ENCODE results near the gene PLEKHM1. TPM values are rescaled to one million over a fixed set of nuclear protein-coding genes. Genes with fewer than 3 reads are reported as not detected.
"Not testable (repeated sequence)": the region's sequence is repeated elsewhere in the genome, so short reads cannot be mapped to it uniquely, and the experiment has no call there.

Gene PLEKHM1
- total RNA-seq, 1 donor from 2014 or later, result 71.9 TPM

DNA sequence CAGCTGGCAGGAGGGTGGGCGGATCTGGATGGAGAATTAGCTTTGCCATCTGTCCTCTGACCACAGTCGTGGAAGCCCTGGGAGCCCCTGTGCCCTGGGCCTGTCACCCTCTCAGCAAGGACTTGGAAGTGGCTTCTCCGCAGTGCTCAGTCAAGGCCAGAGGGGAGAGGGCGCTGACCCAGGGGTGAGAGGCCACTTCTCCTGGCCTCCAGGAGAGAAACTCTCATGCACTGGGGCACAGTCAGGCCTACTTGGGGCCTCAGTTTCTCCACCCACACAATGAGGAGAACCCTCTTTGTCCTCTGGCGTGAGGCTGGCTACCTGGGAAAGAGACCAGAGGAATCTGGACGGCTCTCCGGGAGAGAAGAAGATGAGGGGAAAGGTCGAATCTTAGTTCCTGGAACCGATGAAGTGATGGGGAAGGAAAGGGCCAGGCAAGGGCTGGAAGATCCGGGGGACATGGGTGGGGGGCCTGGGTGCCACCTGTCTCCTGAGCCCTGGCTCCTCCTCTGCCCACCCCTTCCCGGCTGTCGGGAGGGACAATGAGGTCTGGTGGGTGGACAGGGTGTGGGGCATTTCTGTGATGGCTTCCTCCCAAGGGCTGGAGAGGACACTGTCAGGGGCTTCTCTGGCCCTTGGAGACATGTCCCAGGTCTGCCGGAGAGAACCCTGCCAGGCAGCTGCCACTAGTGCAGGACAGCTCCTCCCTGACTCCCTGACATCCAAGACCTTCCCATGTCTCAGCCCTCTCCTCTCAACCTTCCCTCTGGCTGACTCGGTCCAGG lies 48.8 kb downstream of the PLEKHM1 start:
- no peak for DNase-seq (ENCODE audit: low spot score)

DNA sequence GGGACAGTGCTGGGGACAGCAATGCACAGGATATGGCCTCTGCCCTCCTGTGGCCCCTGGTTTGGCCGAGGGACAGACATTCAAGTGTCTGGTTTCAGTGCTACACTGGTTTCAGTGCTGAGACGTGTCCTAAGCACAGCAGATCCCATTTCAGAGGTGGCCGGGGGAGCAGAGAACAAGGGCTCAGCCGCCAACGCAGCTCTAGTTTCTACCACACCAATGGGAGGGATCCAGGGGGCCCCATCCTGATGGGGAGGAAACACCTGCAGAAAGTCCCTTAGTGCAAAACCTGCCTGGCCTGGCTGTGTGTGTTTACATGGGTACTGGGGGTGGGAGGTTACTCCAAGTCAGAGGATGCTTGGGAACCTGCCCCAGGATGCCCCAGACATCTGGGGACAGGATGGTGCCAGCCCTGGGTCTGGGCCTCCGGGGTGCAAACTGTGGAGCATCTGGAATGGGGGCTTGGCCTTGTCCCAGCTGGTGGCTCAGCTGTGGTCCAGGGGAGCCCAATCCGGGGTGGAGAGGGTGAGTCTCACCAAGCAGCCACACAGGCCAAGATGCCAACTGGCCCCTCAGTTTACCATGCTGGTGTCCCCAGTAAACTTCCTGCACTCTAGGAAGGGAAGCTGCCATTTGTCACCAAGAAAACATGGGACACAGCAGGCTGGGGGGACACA lies 49.5 kb downstream of the PLEKHM1 start:
- not testable (repeated sequence) for DNase-seq (ENCODE audit: low spot score)

DNA sequence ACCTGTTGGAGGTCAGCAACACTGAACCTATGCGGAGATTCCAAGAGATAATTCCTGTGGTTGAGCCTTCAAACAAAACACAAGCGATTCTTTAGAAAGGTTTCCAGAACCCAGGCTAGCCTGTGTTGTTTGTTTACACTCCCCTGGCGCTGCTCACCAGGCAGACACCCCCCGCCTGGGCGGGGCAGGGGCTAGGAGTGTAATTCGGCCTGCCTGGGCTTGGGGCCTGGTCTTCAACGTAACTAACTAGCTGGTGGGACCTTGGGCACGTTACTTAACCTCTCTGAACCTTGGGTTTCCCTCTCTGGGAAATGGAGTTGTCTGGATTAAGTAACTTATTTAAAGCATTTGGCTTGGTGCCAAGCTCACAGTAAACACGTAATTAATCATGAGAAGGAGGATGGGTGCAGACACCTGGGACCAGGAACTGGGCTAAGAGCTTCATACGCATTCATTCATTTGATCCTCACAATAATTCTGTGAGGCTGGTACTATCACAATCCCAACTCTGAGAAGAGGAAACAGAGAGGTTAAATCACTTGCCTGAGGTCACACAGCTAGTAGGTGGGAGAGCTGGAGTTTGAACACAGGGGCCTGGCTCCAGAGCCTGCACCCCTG lies 50.3 kb downstream of the PLEKHM1 start:
- no peak for DNase-seq (ENCODE audit: low spot score)

DNA sequence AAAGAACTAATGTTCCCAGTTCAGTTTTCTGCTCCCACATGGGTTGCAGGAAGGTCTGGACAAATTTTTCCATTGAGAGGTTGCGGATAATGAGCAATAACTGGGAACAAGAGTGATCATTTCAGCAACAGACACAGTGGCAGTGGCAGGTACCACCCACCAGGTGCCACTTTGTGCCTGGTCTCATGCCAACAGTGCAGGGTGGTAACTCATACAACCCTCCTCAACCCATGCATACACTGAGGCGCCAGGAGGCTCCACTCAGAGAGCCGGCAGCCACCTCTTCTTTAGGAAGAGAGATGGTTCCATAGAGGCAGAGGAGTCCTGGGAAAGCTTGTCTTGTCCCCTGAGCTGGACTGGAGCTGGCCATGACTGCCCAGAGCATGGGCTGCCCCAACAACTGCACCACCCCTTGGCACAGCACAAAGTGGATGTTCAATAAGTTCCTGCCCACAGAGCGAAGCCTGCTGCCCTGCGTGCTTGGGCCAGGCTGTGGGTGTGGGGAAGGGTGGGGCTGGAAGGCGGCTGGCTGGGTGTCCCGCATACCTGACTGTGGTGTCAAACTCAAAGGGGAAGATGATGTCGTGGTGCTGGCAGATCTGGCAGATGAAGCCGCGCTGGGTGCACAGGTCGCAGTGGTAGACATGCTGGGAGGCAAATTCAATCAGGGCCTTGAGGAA lies 51.5 kb downstream of the PLEKHM1 start:
- peak; percentile 82 for DNase-seq (ENCODE audit: low spot score)

DNA sequence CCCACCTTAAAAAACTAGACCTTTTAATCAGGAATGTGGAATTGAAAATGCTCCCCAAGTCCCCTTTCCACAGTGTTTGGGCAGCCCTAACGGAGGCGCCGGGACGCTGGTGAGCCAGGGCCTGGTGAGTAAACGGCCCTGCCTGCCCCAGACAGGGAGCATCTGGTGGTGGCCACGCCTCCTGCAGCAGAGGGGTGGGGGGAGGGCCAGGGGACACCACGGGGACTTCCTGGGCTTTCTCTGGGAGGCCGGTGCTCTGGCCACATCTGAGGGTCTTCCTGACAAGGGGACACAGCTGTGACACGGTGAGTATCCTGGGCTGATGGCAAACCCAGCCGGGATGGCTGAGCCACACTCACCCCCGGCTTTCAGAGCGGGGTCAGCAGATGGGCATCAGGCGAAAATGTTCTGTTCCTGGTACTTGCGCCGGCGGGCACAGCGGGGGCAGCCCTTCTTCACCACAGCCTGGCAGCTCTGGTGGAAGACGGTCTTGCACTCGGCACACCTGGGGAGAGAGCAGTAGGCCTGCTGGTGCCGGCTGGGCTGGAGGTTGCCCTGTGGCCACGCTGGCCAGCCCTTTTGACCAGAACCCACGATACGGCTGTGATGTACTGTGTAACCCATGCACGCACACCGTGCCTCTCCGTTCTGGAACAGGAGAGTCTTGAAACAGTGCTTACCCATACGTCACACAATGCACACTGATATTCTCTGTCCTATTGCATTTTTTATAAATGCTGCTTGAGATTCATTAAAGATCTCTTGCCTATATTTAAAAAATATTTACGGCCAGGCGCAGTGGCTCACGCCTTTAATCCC lies 52.8 kb downstream of the PLEKHM1 start:
- no peak for DNase-seq (ENCODE audit: low spot score)

DNA sequence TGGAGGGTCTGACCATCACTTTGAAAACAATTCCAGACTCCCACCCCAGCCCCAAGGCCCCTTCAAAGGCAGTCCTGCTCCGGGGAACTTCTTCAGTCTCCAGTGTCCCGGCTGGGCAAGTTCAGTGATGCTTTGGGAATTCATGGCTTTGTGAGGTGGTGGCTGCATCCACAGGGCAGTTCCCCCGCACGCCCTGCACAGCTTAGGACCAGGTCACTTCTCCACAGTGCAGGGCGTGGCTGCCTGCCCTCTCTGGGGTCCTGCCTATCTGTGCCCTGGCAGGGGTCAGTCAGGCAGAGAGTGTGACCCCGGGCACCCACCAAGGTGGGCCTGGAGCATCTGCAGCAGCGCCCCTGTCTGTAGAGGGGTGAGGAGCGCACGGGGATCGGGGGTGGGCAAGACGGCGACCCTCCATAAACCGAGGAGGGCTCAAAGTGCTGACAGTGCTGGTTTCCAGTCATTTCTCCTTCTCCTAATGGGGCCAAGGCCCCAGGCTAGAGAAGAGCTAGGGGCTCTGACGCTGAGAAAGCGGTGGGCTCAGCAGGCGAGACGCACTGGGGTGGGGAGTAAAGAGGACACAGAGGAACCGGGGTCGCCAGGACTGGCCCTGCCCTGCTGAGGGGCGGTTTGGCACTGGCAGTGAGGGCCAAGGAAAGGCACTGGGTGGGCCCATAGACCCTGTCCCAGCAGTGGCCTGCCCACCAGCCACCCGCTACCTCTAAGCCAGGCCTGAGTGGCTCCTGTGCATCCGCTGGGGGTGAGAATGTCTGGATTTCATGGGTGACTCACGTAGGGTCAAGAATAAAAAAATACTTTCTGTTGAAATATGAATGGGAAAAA lies 53.7 kb downstream of the PLEKHM1 start:
- no peak for DNase-seq (ENCODE audit: low spot score)

DNA sequence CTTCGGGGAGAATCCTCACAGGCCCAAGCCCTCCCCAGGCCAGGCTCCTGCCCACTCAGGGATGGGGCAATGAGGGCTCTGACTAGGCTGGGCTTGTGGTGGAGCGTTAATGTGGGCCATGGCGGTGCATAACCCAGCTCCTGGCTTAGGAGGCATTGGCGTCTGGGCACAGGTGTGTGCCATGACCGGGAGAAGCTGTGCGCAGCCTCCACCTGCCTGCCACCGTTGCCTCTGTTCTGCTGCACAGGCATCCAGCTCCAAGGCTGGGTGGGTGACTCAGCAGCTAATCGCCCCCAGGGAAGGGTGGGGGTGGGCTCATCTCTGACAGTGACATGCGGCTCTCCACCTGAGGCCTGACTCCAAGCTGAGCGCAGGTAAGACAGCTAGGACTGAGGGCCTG lies 54.4 kb downstream of the PLEKHM1 start:
- no peak for DNase-seq (ENCODE audit: low spot score)

DNA sequence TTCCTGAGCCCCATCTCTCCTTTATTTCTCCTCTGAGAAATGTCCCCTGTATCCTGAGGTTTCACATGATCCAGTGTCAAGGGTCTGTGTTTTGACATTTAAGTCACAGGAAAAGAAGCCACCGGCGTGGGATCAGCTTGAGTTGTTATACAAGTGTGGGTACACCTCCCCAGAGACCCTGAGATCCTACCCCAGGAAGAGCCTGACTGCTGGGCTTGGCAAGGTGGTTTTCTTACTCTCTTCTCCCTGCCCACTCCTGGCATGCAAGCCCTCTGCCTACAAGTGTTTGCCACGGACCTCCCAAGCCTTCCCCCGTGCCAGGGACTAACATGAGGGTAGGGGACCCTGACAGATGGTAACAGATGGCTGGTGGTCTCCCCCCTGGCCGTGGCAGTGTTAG lies 55.0 kb downstream of the PLEKHM1 start:
- no peak for DNase-seq (ENCODE audit: low spot score)

DNA sequence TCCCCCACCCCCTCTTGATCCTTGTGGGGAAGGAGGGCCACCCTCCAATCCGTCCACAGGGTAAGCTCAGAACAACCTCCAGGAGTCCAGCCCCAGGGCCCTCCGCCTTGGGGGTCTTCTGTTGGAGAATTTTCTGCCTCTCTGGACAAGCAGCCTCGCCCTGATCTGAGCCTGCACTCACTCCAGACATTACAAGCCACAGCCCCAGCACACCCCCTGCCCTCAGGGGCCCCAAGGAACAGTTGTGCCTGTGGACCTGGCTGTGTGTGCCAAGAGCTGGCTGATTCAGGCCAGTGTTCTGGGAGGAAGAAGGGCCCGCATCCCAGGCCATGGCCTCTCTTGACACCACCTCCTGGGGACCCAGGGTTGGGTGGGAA lies 57.4 kb downstream of the PLEKHM1 start:
- no peak for DNase-seq (ENCODE audit: low spot score)

DNA sequence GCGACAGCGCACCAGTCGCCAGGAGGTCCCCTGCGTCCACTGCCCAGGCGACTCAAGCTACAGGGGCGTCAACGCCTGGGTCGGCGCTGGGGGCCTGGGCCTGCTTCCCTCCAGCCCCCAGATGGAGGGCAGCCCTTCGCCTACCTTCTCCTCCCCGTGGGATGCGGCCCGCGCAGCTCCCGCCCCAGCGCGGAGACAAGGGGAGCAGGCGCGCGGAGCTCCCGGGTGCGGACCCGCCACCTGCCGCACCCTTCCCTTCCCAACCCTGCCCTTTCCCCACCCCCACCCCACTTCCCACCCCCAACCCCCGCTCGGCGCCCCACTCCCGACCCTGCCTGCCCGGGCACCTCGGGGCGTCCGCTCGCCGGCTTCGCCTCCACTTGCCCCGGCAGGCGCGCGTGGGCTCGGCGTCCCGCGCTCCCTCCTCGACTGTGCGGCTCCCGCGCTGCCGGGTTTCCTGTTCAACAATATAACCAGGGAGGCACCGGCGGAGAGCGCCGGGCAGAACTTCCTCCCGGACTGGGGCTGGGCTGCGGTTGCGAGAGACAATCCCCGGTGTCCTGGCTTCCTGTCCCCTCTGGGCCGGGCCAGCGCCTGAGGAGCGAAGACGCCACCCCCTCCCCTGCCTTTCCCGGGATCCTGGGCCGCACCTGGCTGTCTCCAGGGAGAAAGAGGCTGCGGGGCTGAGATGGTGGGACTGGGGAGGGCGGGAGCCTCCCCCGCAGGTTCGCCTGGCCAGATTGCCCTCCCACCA lies 57.9 kb downstream of the PLEKHM1 start, which contains the start of gene ARHGAP27:
TSS of gene ARHGAP27 (minus strand) at position 466 of the 754 bp plus-strand sequence. CDS start 2,591 bp downstream, outside the sequence.
- DNase-seq (ENCODE audit: low spot score), result no peak

DNA sequence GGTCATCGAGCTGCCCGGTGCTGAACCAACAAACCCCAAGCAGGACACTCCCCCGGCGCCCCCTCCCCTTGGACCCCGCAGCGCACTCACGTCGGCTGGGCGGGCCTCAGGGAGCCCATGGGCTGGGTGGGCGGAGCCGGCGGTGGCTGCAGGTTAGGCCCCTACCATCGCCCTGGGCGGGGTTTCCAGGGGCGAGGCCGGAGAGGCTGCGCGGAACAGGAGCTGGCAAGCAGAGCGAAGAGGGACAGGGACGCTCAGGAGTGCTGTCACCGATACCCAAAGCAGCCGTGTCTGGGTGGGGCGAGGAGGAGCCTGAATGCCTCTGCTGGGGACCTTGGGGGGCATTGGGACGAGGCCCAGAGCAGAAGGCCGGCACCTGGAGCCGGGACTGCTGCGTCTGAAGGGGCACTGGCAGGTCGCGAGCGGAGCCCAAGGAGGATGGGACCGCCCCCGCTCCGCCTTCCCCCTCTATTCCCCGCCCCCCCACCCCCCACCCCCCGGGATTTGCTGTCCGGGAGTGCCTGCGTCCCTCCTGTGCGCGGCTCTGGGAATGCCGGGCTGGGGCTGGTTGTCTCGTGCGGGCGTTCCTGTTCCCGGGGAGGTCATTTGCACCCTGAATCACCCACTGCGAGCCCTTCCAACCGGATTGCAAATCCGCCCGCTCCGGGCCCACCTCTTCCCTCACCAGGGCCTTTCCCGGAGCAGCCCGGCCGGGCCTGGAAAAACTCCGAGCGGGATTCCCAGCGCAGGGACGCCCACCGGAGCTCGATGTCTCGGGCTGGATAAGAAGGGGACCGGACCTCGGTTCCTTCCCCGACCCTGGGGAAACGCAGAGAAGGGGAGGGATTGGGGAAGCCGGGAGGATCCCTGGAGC lies 58.8 kb downstream of the PLEKHM1 start:
- peak; percentile 80 for DNase-seq (ENCODE audit: low spot score)

DNA sequence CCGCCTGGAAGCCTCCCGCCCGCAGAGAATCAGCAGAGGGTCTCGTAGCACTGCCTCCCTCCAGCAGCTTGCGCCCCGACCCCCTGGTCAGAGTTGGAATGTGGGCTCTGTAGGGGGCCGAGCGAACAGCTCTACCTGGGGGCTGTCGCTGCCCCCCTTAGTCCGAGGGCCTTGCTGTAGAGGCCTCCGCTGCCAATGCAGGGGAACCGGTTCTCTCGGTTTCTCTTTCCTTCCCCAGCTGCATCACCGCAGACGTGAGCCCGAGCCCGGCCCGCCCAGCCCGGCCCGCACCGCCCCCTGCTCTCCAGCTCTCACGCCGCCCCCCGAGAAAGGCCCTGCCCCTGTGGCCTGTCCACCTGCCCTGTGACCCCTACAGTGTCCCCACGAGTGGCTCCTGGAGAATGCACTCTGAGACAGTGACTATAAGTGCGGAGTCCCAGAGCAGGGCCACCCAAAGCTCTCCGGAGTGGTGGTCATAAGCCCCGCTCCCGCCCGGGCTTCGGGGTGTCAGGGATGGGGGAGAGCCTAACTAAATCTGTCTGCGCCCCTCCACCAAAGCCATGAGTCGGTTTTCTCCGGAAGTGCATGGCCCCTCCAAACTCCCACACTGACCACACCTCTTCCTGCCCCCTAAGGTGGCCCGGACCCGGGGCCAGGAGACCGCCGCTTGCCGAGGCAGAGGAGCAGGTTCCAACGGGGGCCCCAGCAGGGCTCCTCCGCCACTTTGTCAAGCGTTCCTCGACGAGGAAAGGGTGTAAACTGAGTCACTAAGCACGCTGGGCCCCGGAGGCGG lies 59.6 kb downstream of the PLEKHM1 start:
- DNase-seq (ENCODE audit: low spot score), result peak; percentile 69

DNA sequence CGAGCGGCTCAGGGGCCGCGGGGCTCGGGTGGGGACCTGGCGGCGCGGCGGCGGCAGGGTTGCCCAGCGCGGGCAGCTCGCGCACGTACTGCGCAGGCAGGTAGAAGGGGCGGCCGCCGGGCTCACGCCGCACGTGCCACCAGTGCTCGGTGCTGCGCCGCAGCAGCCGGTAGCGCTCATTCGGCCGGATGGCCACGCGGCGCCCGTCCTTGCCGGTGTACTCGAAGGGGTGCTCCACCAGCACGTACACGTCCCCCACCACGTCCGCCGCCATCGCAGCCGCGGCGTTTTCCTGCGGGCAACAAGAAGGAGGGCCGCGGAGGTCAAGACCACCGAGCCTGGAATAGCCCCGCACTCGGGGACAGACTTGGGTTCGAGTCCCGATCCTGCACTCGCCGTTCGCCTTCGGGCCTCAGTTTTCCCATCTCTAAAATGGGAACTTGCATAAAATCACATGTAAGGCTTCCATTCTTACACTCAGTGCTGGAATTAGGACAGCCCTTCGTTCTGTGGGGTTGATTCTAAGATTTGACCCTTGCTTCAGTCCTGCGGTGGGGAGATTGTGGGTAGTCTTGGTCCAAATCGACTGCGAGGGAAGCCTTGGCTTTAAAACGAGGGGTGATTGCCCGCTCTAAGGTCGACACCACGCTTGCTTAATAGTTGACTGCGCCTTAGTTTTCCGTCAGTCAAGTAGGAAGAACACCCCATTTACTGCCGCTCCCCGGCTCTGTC lies 60.3 kb downstream of the PLEKHM1 start:
- DNase-seq (ENCODE audit: low spot score), result no peak

DNA sequence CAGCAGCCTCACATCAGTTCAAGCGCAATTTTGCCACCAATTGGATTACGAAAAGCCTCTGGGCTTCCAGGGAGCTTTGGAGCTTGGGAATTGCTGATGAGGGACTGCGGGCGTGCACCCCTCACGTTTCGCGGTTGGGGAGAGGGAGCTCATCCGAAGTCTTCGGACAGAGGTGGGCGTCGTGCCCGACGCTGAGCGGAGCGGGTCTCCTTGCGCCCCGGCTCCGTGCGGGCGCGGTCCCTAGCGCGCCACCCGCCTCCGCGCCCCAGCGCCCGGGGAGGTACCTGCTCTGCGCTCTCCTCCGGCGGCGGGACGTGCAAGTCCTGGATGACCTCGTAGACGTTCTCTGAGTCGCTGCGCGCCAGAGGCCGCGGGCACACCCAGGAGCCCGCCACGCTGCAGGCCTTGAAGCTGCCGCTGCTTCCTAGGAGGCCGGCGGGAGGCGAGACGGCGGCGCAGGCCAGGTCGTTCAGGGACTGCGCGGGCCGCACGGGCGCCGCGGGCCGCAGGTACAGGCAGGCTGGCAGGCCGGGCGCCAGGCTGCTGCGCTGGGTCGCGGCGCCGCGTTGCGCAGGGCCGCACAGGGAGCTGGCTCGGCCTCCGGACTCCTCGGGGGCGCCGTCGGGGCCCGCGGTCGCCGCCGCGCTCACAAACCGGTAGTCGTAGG lies 61.0 kb downstream of the PLEKHM1 start:
- no peak for DNase-seq (ENCODE audit: low spot score)

DNA sequence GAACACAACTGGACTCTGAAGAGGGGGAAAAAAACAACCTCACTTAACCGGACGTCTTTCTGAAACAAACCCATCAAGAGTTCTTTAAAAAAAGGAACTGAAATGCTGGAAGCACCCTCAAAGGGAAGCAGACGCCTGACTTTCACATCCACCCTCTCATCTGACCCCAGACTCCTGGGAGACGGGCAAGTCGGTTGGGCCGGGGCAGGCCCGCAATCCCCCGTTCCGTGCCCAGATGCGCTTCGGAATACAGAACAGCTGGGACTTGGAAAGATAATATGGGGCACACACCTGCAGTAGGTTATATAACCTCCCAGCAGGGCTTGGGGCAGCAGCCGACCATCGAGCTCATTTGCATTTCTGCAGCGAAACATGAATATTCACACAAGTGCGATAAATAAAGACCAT lies 61.6 kb downstream of the PLEKHM1 start:
- DNase-seq (ENCODE audit: low spot score), result no peak

DNA sequence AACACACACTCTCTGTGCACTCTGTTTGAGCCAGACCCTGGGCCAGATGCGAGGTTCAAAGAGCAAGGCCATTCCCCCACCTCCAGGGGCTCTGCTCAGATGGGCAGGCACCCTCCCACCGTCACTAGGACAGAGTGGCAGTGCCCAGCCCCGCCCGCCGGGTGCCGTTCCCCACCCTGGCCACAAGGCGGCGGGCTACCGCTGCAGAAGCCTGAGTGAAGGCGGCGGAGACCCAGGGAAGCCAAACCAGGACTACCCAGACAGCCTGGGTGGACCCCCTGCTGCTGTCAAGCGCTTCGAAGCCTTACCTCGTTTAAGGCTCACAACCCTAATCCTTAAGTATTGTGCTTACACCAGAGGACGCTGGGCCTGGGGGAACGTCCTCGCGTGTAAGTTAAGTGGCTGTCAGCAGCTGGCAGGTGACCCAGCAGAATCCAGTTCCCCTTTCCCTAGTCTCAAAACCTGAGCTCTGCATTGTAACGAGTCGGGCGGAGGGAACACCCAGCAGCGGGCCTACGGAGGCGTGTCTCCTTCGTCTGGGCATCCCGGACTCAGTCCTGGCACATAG lies 62.4 kb downstream of the PLEKHM1 start:
- DNase-seq (ENCODE audit: low spot score), result no peak

All from mucosa of gallbladder (tissue), 1 donor.